HEK293 (cell line): Measurements from ENCODE around the gene BLMH.
A peak's percentile ranks its signal among the peaks of the same experiment; 100 is the strongest.

ENCODE experiments used
- CTCF ChIA-PET: fragments of 350-600 bp; formaldehyde crosslinking; extraction: SDS; loops from one replicate; lab custom pipeline; 2021; ENCODE audit warnings: antibody characterized with exemption; lab: Yijun Ruan, JAX
- POLR2A ChIA-PET: fragments of 300-600 bp; formaldehyde crosslinking; extraction: SDS; loops from one replicate; lab custom pipeline; 2020; ENCODE audit warnings: antibody characterized with exemption, inconsistent platforms; lab: Yijun Ruan, JAX
- H3K27ac ChIP-seq: fragments of 200-500 bp; sonication (Bioruptor generic); 2 replicates; pipeline ENCODE4 v1.5.1; 2014; ENCODE audit warnings: low read depth, low read length, control low read depth, inconsistent platforms; ENCODE audit errors: extremely low read depth
- H3K36me3 ChIP-seq, 2 experiments: fragments of 200-500 bp in 1 of 2; sonication (Bioruptor generic) in 1 of 2; 1 replicate in 1 of 2; 2 replicates in 1 of 2; pipeline ENCODE4 v1.5.1; 2014 to 2017; ENCODE audit warnings: inconsistent platforms in 2 of 2, low read length in 2 of 2; ENCODE audit not compliant: control insufficient read depth in 2 of 2, insufficient read depth in 1 of 2
- H3K4me1 ChIP-seq: fragments of 200-500 bp; sonication (Bioruptor generic); 2 replicates; pipeline ENCODE4 v1.5.1; 2014; ENCODE audit warnings: mild to moderate bottlenecking, low read length, inconsistent platforms; ENCODE audit not compliant: control insufficient read depth, insufficient read depth
- H3K4me3 ChIP-seq: 2 replicates; pipeline ENCODE4 v1.5.1; 2011; ENCODE audit warnings: low read depth, mild to moderate bottlenecking, control low read depth, low read length, moderate library complexity
- H3K9me3 ChIP-seq: fragments of 200-500 bp; sonication (Bioruptor generic); 2 replicates; pipeline ENCODE4 v1.5.1; 2014; ENCODE audit warnings: low read depth, low read length, inconsistent platforms; ENCODE audit not compliant: control insufficient read depth, insufficient read depth
- GFI1B ChIP-seq: fragments of 450-650 bp; formaldehyde crosslinking; IDR thresholded peaks from 2 replicates; pipeline ENCODE4 v1.5.1; 2016; ENCODE audit warnings: missing biosample characterization, missing genetic modification characterization
- MYNN ChIP-seq: fragments of 450-650 bp; formaldehyde crosslinking; IDR thresholded peaks from 2 replicates; pipeline ENCODE4 v1.5.1; 2016; ENCODE audit warnings: missing biosample characterization, missing genetic modification characterization, borderline replicate concordance
- ZBTB48 ChIP-seq: fragments of 450-650 bp; formaldehyde crosslinking; IDR thresholded peaks from 2 replicates; pipeline ENCODE4 v1.5.1; 2016; ENCODE audit warnings: missing biosample characterization, missing genetic modification characterization
- ZNF121 ChIP-seq: fragments of 450-650 bp; formaldehyde crosslinking; IDR thresholded peaks from 2 replicates; pipeline ENCODE4 v1.5.1; 2016; ENCODE audit warnings: missing biosample characterization, missing genetic modification characterization
- ZNF202 ChIP-seq: fragments of 450-650 bp; formaldehyde crosslinking; IDR thresholded peaks from 2 replicates; pipeline ENCODE4 v1.5.1; 2016; ENCODE audit warnings: missing biosample characterization, missing genetic modification characterization, borderline replicate concordance
- ZNF350 ChIP-seq: fragments of 450-650 bp; formaldehyde crosslinking; IDR thresholded peaks from 2 replicates; pipeline ENCODE4 v1.5.0; 2017; ENCODE audit warnings: missing biosample characterization, mild to moderate bottlenecking, missing genetic modification characterization
- ZNF366 ChIP-seq: fragments of 450-650 bp; formaldehyde crosslinking; conservative IDR thresholded peaks from 2 replicates; pipeline ENCODE4 v1.5.1; 2016; ENCODE audit warnings: missing biosample characterization, missing genetic modification characterization
- ZNF48 ChIP-seq: fragments of 450-650 bp; formaldehyde crosslinking; IDR thresholded peaks from 2 replicates; pipeline ENCODE4 v1.5.1; 2016; ENCODE audit warnings: missing biosample characterization, missing genetic modification characterization
- ZNF561 ChIP-seq: fragments of 450-650 bp; IDR thresholded peaks from 2 replicates; pipeline ENCODE4 v1.5.1; 2018; ENCODE audit warnings: missing biosample characterization, missing genetic modification characterization, borderline replicate concordance
- ZNF621 ChIP-seq: fragments of 450-650 bp; formaldehyde crosslinking; IDR thresholded peaks from 2 replicates; pipeline ENCODE4 v1.5.1; 2017; ENCODE audit warnings: missing biosample characterization, missing genetic modification characterization
- ZNF626 ChIP-seq: fragments of 450-650 bp; sonication (Bioruptor Pico); formaldehyde crosslinking; IDR thresholded peaks from 2 replicates; pipeline ENCODE4 v1.5.1; 2018; ENCODE audit warnings: missing biosample characterization, missing genetic modification characterization, inconsistent platforms
- ZNF677 ChIP-seq: fragments of 450-650 bp; IDR thresholded peaks from 2 replicates; pipeline ENCODE4 v1.5.0; 2018; ENCODE audit warnings: missing biosample characterization, mild to moderate bottlenecking, missing genetic modification characterization, moderate library complexity
- TF ChIP-seq, protein P1 (sequence below): fragments of 450-650 bp; formaldehyde crosslinking; IDR thresholded peaks from 2 replicates; pipeline ENCODE4 v1.5.1; 2017; ENCODE audit warnings: missing biosample characterization, missing genetic modification characterization
- TF ChIP-seq, protein P2 (sequence below): fragments of 450-650 bp; formaldehyde crosslinking; IDR thresholded peaks from 2 replicates; pipeline ENCODE4 v1.5.1; 2016; ENCODE audit warnings: missing biosample characterization, missing genetic modification characterization
- TF ChIP-seq, protein P3 (sequence below): fragments of 450-650 bp; formaldehyde crosslinking; IDR thresholded peaks from 2 replicates; pipeline ENCODE4 v1.5.1; 2016; ENCODE audit warnings: missing biosample characterization, missing genetic modification characterization

BLMH gene

DNA sequence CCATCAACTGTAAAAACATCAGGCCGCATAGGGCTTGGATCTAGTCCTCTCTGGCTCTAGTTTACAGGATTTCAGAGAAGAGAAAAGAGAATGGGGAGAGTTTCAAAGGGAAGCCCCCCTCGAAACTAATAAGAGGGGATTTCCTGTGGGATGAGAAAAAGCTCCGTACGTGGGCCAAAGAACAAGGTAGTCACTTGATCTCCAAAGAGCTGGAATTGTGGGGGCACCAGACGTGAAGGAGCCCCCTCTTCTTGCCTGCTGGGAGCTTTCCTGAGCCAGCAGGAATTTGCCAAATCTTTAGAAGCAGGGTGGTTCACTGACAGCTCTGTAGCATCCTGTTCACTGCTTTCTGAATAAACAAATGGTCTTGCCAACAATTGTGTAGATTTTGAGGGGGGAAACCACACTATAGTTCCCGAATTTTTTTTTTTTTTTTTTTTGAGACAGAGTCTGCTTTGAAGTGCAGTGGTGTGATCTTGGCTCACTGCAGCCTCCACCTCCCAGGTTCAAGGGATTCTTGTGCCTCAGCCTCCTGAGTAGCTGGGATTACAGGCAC, 49.1 kb upstream of the BLMH start (continued):
- no peak for TF ChIP-seq ZNF626 (tag by site-specific recombination)

DNA sequence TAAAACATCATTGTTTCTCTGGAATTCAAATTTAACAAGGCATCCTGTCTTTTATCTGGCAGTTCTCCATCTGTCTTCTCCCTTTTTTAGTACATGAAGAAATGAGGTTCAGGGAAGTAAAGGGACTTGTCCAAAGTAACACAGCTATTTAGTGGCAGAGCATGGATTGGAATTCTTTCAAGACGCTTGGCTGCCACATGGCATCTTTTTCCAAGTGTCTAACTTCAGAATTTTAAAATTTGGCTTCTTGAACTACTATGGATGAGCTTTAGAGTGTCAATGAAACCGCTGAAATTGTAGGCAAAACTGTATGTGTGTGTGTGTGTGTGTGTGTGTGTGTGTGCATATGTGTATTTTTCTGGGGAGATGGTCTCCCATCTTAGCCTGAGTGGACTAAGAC, 47.3 kb upstream of the BLMH start:
- Histone ChIP-seq H3K9me3 (no peaks in the 10 kb centered on the region), H3K4me1 (peaks cover 4% of the 10 kb centered on the region), H3K4me3 (no peak overlapping the region), H3K27ac (no peak overlapping the region), H3K36me3 (no peaks in the 10 kb centered on the region)
- CTCF ChIA-PET, result interaction anchor here (0.5 to 8.8 kb wide), 21 partner anchors 12 to 1567 kb away, joined by 3 to 170 read pairs (median 4); partner anchors contain the start of genes BLMH and GOSR1
- POLR2A ChIA-PET, result interaction anchor here (0.7 kb wide), 1 partner anchor 47 kb away, joined by 3 read pairs; the partner anchor contains the start of gene BLMH
- TF ChIP-seq, protein P1, sequence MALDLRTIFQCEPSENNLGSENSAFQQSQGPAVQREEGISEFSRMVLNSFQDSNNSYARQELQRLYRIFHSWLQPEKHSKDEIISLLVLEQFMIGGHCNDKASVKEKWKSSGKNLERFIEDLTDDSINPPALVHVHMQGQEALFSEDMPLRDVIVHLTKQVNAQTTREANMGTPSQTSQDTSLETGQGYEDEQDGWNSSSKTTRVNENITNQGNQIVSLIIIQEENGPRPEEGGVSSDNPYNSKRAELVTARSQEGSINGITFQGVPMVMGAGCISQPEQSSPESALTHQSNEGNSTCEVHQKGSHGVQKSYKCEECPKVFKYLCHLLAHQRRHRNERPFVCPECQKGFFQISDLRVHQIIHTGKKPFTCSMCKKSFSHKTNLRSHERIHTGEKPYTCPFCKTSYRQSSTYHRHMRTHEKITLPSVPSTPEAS, result 0 out of 2 replicates have a peak, but pooled peaks have one; percentile 27
- no peak for TF ChIP-seq ZNF621 (tag by site-specific recombination)

- TF ChIP-seq, protein P2, sequence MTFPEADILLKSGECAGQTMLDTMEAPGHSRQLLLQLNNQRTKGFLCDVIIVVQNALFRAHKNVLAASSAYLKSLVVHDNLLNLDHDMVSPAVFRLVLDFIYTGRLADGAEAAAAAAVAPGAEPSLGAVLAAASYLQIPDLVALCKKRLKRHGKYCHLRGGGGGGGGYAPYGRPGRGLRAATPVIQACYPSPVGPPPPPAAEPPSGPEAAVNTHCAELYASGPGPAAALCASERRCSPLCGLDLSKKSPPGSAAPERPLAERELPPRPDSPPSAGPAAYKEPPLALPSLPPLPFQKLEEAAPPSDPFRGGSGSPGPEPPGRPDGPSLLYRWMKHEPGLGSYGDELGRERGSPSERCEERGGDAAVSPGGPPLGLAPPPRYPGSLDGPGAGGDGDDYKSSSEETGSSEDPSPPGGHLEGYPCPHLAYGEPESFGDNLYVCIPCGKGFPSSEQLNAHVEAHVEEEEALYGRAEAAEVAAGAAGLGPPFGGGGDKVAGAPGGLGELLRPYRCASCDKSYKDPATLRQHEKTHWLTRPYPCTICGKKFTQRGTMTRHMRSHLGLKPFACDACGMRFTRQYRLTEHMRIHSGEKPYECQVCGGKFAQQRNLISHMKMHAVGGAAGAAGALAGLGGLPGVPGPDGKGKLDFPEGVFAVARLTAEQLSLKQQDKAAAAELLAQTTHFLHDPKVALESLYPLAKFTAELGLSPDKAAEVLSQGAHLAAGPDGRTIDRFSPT, result no peak
- TF ChIP-seq MYNN (tag by site-specific recombination) (no peak), ZNF48 (tag by site-specific recombination) (no peak), ZNF350 (tag by site-specific recombination) (no peak), ZNF561 (no peak), ZNF202 (tag by site-specific recombination) (no peak), ZBTB48 (no peak), ZNF677 (tag by site-specific recombination) (no peak), ZNF121 (no peak), ZNF366 (no peak), GFI1B (tag by site-specific recombination) (no peak)
- TF ChIP-seq, protein P3, sequence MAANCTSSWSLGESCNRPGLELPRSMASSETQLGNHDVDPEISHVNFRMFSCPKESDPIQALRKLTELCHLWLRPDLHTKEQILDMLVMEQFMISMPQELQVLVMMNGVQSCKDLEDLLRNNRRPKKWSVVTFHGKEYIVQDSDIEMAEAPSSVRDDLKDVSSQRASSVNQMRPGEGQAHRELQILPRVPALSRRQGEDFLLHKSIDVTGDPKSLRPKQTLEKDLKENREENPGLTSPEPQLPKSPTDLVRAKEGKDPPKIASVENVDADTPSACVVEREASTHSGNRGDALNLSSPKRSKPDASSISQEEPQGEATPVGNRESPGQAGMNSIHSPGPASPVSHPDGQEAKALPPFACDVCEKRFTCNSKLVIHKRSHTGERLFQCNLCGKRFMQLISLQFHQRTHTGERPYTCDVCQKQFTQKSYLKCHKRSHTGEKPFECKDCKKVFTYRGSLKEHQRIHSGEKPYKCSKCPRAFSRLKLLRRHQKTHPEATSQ (tag by site-specific recombination), result no peak
- TF ChIP-seq, all 188 proteins: peak for 0
- Histone ChIP-seq H3K4me3 (no peak overlapping the region), H3K36me3 (no peaks in the 10 kb centered on the region), H3K9me3 (no peaks in the 10 kb centered on the region), H3K27ac (no peak overlapping the region), H3K4me1 (peaks cover 4% of the 10 kb centered on the region)
- ChIA-PET CTCF (interaction anchor here (0.6 to 8.8 kb wide), 29 partner anchors 8 to 986 kb away, joined by 3 to 170 read pairs (median 6); partner anchors contain the start of genes BLMH and GOSR1), POLR2A (no interaction called here)
Measured at GRCh38 chr17:30337393-30337999, 45.8 kb upstream of the BLMH start.
